Spleen (tissue), 7 donors: Measurements from ENCODE around the gene FLT4.

ENCODE experiments used
- POLR2A ChIP-seq, 3 donors: fragments of 450-650 bp; IDR thresholded peaks; one replicate each; pipeline ENCODE4 v1.5.1; 2017; ENCODE audit warnings: antibody characterized with exemption in 3 of 3, mild to moderate bottlenecking in 1 of 3
- POLR2AphosphoS5 ChIP-seq, 3 donors: sonication (generic); formaldehyde crosslinking; IDR thresholded peaks; one replicate each; pipeline ENCODE4 v1.5.1; 2017; ENCODE audit warnings: antibody characterized with exemption in 3 of 3
- TF ChIP-seq, protein P1 (sequence below), 11 experiments: fragments of 200-600 bp in 7 of 11; fragments of 450-650 bp in 4 of 11; sonication (generic) in 4 of 11; IDR thresholded peaks in 8 of 11; conservative IDR thresholded peaks in 3 of 11; 1 replicate in 7 of 11; 2 replicates in 4 of 11; pipeline versions ENCODE4 v1.4.0 to v1.8.0; 2016 to 2021; ENCODE audit warnings: antibody characterized with exemption in 11 of 11, inconsistent platforms in 4 of 11, mild to moderate bottlenecking in 1 of 11
- donor health status: DM: no; HTN: no; CAD: no; lungs with moderate emphysema.
- donor health status: DM: no; HTN: no; CAD: no.
- donor health status: DM: no; HTN: no; CAD: no.

GRCh38 chr5:180595046-180595379, 54.4 kb downstream of the FLT4 start:
- no peak for TF ChIP-seq POLR2A (IDR thresholded peaks at IDR 0.05)
- TF ChIP-seq, protein P1, sequence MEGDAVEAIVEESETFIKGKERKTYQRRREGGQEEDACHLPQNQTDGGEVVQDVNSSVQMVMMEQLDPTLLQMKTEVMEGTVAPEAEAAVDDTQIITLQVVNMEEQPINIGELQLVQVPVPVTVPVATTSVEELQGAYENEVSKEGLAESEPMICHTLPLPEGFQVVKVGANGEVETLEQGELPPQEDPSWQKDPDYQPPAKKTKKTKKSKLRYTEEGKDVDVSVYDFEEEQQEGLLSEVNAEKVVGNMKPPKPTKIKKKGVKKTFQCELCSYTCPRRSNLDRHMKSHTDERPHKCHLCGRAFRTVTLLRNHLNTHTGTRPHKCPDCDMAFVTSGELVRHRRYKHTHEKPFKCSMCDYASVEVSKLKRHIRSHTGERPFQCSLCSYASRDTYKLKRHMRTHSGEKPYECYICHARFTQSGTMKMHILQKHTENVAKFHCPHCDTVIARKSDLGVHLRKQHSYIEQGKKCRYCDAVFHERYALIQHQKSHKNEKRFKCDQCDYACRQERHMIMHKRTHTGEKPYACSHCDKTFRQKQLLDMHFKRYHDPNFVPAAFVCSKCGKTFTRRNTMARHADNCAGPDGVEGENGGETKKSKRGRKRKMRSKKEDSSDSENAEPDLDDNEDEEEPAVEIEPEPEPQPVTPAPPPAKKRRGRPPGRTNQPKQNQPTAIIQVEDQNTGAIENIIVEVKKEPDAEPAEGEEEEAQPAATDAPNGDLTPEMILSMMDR (IDR thresholded peaks at IDR 0.05 in 8 of 11, conservative IDR thresholded peaks at IDR 0.05 in 3 of 11) = no peak
- TF ChIP-seq POLR2AphosphoS5 (IDR thresholded peaks at IDR 0.05) = no peak
